ENCODE results near the gene PHLPP1. TPM values are rescaled to one million over a fixed set of nuclear protein-coding genes. Genes with fewer than 3 reads are reported as not detected.

The PHLPP1 gene
- total RNA-seq, 2 experiments from 2014 or later: 9.0 to 12.4 TPM

GRCh38 chr18:62975785-62976184 is 260.4 kb downstream of the PHLPP1 start:
- POLR2A ChIA-PET: no interaction called here
- H3K4me3 ChIP-seq (ENCODE audit: low read depth, low read length, poor library complexity, severe bottlenecking): no peak overlapping the region
- H3K4me1 ChIP-seq (ENCODE audit: insufficient read depth, low read length, poor library complexity, severe bottlenecking): no peaks in the 10 kb centered on the region
- no peaks in the 10 kb centered on the region for H3K36me3 ChIP-seq (ENCODE audit: insufficient read depth, low read length)
- no peaks in the 10 kb centered on the region for H3K9me3 ChIP-seq (ENCODE audit: low read length)
- CTCF ChIA-PET (ENCODE audit: unreplicated experiment): no interaction called here
- no peak overlapping the region for H3K4me2 ChIP-seq (ENCODE audit: low read length)
- H4K20me1 ChIP-seq (ENCODE audit: insufficient read depth, low read length): no peaks in the 10 kb centered on the region
- H3K9me2 ChIP-seq (ENCODE audit: insufficient read depth, low read length): no peaks in the 10 kb centered on the region
- no peaks in the 10 kb centered on the region for H3K79me2 ChIP-seq (ENCODE audit: insufficient read depth, low read depth, low read length)
- H3K27ac ChIP-seq (ENCODE audit: low read depth, low read length, poor library complexity, severe bottlenecking): no peak overlapping the region
- TF ChIP-seq EZH2phosphoT487 (IDR thresholded peaks at IDR 0.05; ENCODE audit: borderline replicate concordance, low read depth, low read length) (no peak), CTCF (conservative IDR thresholded peaks at IDR 0.05; ENCODE audit: low read length) (no peak)
- intact Hi-C loops (cut with micrococcal nuclease; ENCODE audit: unreplicated experiment): no loop called here
- H2AFZ ChIP-seq (ENCODE audit: low read length): no peak overlapping the region
- no peak for DNase-seq (ENCODE audit: low spot score)
- no TSS peak for BruUV-seq (replicated peaks)

GRCh38 chr18:62976227-62976626 is 260.9 kb downstream of the PHLPP1 start:
- Histone ChIP-seq H3K9me2 (ENCODE audit: insufficient read depth, low read length) (no peaks in the 10 kb centered on the region), H3K4me2 (ENCODE audit: low read length) (no peak overlapping the region), H3K36me3 (ENCODE audit: insufficient read depth, low read length) (no peaks in the 10 kb centered on the region), H3K79me2 (ENCODE audit: insufficient read depth, low read depth, low read length) (no peaks in the 10 kb centered on the region), H3K4me3 (ENCODE audit: low read depth, low read length, poor library complexity, severe bottlenecking) (no peak overlapping the region), H3K9me3 (ENCODE audit: low read length) (no peaks in the 10 kb centered on the region), H3K27ac (ENCODE audit: low read depth, low read length, poor library complexity, severe bottlenecking) (no peak overlapping the region), H4K20me1 (ENCODE audit: insufficient read depth, low read length) (no peaks in the 10 kb centered on the region), H3K4me1 (ENCODE audit: insufficient read depth, low read length, poor library complexity, severe bottlenecking) (no peaks in the 10 kb centered on the region), H2AFZ (ENCODE audit: low read length) (no peak overlapping the region)
- no peak for DNase-seq (ENCODE audit: low spot score)
- POLR2A ChIA-PET: no interaction called here
- CTCF ChIA-PET (ENCODE audit: unreplicated experiment): no interaction called here
- intact Hi-C loops (cut with micrococcal nuclease; ENCODE audit: unreplicated experiment): no loop called here
- no peak for TF ChIP-seq EZH2phosphoT487 (IDR thresholded peaks at IDR 0.05; ENCODE audit: borderline replicate concordance, low read depth, low read length)
- TF ChIP-seq CTCF (conservative IDR thresholded peaks at IDR 0.05; ENCODE audit: low read length): no peak
- BruUV-seq (replicated peaks): no TSS peak

DNA sequence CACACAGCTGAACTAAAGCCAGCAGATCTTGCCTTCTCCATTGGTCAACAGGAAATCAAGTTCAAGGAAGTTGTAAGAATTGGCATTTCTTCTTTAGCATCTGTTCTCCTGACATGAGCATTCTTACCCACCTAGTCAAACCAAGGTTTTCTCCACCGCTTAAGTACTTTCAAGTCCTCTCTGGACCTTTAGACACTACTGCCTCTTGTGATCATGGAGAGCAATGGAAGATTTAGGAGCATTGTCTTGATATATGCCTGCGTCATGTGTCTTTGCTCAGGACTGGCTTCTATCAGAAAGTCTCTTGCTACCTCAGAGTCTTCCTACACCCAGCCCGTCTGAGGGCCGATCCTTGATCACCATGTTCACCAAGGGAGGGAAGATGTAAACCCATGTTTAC is 262.2 kb downstream of the PHLPP1 start:
- TF ChIP-seq CTCF (conservative IDR thresholded peaks at IDR 0.05; ENCODE audit: low read length): no peak
- no peak for TF ChIP-seq EZH2phosphoT487 (IDR thresholded peaks at IDR 0.05; ENCODE audit: borderline replicate concordance, low read depth, low read length)
- Histone ChIP-seq H3K4me2 (ENCODE audit: low read length) (no peak overlapping the region), H3K9me2 (ENCODE audit: insufficient read depth, low read length) (no peaks in the 10 kb centered on the region), H3K9me3 (ENCODE audit: low read length) (no peaks in the 10 kb centered on the region), H3K79me2 (ENCODE audit: insufficient read depth, low read depth, low read length) (no peaks in the 10 kb centered on the region), H2AFZ (ENCODE audit: low read length) (no peak overlapping the region), H3K36me3 (ENCODE audit: insufficient read depth, low read length) (no peaks in the 10 kb centered on the region), H3K4me1 (ENCODE audit: insufficient read depth, low read length, poor library complexity, severe bottlenecking) (no peaks in the 10 kb centered on the region), H3K27ac (ENCODE audit: low read depth, low read length, poor library complexity, severe bottlenecking) (no peak overlapping the region), H4K20me1 (ENCODE audit: insufficient read depth, low read length) (no peaks in the 10 kb centered on the region), H3K4me3 (ENCODE audit: low read depth, low read length, poor library complexity, severe bottlenecking) (no peak overlapping the region)
- ChIA-PET POLR2A (no interaction called here), CTCF (ENCODE audit: unreplicated experiment) (no interaction called here)
- no TSS peak for BruUV-seq (replicated peaks)
- intact Hi-C loops (cut with micrococcal nuclease; ENCODE audit: unreplicated experiment): no loop called here
- DNase-seq (ENCODE audit: low spot score): no peak

All from OCI-LY7 (cell line).